IgD-negative memory B cell (primary cell): ENCODE data around the gene XKRX. TPM values are rescaled to one million over a fixed set of nuclear protein-coding genes. Genes with fewer than 3 reads are reported as not detected.

ENCODE experiments used
- H3K27ac Mint-ChIP-seq, 3 donors: one replicate each; pipeline ENCODE4 v1.8.0; 2020 to 2022; ENCODE audit warnings: mild to moderate bottlenecking in 3 of 3, mixed read lengths in 3 of 3, moderate library complexity in 1 of 3
- H3K27me3 Mint-ChIP-seq: one replicate; pipeline ENCODE4 v1.8.0; 2021; ENCODE audit warnings: mixed read lengths
- H3K36me3 Mint-ChIP-seq: one replicate; pipeline ENCODE4 v1.8.0; 2020; ENCODE audit warnings: mild to moderate bottlenecking, mixed read lengths
- H3K4me1 Mint-ChIP-seq, 3 donors: one replicate each; pipeline ENCODE4 v1.8.0; 2020 to 2022; ENCODE audit warnings: mixed read lengths in 3 of 3, mild to moderate bottlenecking in 1 of 3
- H3K4me3 Mint-ChIP-seq, 4 donors: one replicate each; pipeline ENCODE4 v1.8.0; 2020 to 2022; ENCODE audit warnings: mild to moderate bottlenecking in 4 of 4, mixed read lengths in 4 of 4, moderate library complexity in 3 of 4
- H3K9me3 Mint-ChIP-seq, 3 donors: one replicate each; pipeline ENCODE4 v1.8.0; 2020 to 2021; ENCODE audit warnings: mixed read lengths in 3 of 3, mild to moderate bottlenecking in 1 of 3
- polyA plus RNA-seq: library from polyadenylated mRNA; unstranded; fragments of 300-500 nt; fragmentation: Illumina TruSeq; gene quantifications from one replicate; pipeline ENCODE4 v1.2.3, GENCODE V29; 2021

Gene XKRX
- polyA plus RNA-seq = 0.88 TPM

- Mint-ChIP-seq H3K9me3 (peaks cover 3 to 5% (median 5%) of the 10 kb centered on the region in 3 donors), H3K4me1 (peaks cover 14 to 41% (median 36%) of the 10 kb centered on the region in 3 donors), H3K27me3 (peaks cover 2% of the 10 kb centered on the region), H3K4me3 (peak within 1 kb of the TSS; percentile 92 to 99 (median 94)), H3K36me3 (no peaks in the 10 kb centered on the region), H3K27ac (peak within 1 kb of the TSS; percentile 84 to 96 (median 88))
Observed at GRCh38 chrX:100928660-100929613, at the start of gene XKRX. TSS of gene XKRX (minus strand) at chrX:100928917. CDS start at chrX:100928304, 613 bp downstream.

GRCh38 chrX:100976211-100976610 lies 47.5 kb upstream of the XKRX start:
- no peak overlapping the region for H3K4me3 Mint-ChIP-seq
- peaks cover 0 to 7% (median 7%) of the 10 kb centered on the region in 3 donors for H3K9me3 Mint-ChIP-seq
- H3K27me3 Mint-ChIP-seq = peaks cover 2% of the 10 kb centered on the region
- no peaks in the 10 kb centered on the region for H3K4me1 Mint-ChIP-seq
- H3K36me3 Mint-ChIP-seq = no peaks in the 10 kb centered on the region
- H3K27ac Mint-ChIP-seq = no peak overlapping the region

GRCh38 chrX:100975212-100975611 lies 46.5 kb upstream of the XKRX start:
- Mint-ChIP-seq H3K36me3 (no peaks in the 10 kb centered on the region), H3K4me1 (no peaks in the 10 kb centered on the region), H3K27ac (peak overlapping the region in 1 of 3 donors; percentile 83), H3K27me3 (no peaks in the 10 kb centered on the region), H3K9me3 (peaks cover 0 to 7% (median 7%) of the 10 kb centered on the region in 3 donors), H3K4me3 (no peak overlapping the region)

DNA sequence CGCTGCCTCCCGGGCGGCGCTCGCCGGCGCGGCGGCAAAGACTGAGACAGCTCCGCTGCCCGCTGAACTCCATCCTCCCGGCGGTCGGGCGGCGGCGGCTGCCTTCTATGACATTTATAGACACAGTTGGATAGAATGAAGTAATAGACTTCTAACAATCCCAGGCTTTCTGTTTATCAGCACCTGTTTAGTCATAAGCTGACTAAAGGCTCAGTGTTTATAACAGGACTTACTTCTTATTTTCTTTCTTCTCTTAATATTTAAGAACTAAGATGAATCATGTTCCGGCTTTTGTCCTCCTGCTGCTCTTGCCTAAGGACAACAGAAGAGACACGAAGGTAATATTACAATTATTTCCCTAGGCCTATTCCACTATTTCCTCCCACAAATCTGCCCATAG lies 44.7 kb upstream of the XKRX start:
- H3K4me1 Mint-ChIP-seq = no peaks in the 10 kb centered on the region
- H3K36me3 Mint-ChIP-seq = no peaks in the 10 kb centered on the region
- no peaks in the 10 kb centered on the region for H3K27me3 Mint-ChIP-seq
- H3K27ac Mint-ChIP-seq = no peak overlapping the region
- H3K4me3 Mint-ChIP-seq = no peak overlapping the region
- H3K9me3 Mint-ChIP-seq = peaks cover 0 to 7% (median 4%) of the 10 kb centered on the region in 3 donors

GRCh38 chrX:100969936-100970335 lies 41.2 kb upstream of the XKRX start:
- H3K4me1 Mint-ChIP-seq = no peaks in the 10 kb centered on the region
- no peak overlapping the region for H3K27ac Mint-ChIP-seq
- peaks cover 0 to 4% (median 4%) of the 10 kb centered on the region in 3 donors for H3K9me3 Mint-ChIP-seq
- H3K4me3 Mint-ChIP-seq = no peak overlapping the region
- H3K36me3 Mint-ChIP-seq = no peaks in the 10 kb centered on the region
- peaks cover 2% of the 10 kb centered on the region for H3K27me3 Mint-ChIP-seq

DNA sequence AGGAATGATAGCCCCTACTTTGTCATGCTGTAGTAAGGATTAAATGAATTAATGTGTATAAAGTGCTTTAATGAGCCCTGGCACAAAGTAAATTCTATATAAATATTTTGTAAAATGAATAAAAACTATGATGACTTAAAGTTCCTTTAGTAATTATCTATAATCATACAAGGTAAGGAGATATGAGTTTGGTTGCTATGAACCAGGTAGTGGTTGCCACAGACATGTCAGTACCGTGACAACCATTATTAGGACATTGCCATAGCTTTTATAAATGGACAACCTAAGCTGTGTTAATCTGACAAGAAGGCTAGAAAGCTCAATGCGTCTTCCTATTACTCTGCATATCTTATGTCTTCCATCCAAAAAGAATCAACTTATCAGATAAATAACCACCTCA lies 40.7 kb upstream of the XKRX start, which contains the start of gene ARL13A:
Gene ARL13A, plus strand, starts transcription at position 301 of the 400 bp plus-strand sequence. CDS start 3,982 bp downstream, outside the sequence.
- Mint-ChIP-seq H3K27me3 (peaks cover 2% of the 10 kb centered on the region), H3K9me3 (peaks cover 0 to 4% (median 4%) of the 10 kb centered on the region in 3 donors), H3K36me3 (no peaks in the 10 kb centered on the region), H3K27ac (no peak within 1 kb of the TSS), H3K4me1 (no peaks in the 10 kb centered on the region), H3K4me3 (no peak within 1 kb of the TSS)

DNA sequence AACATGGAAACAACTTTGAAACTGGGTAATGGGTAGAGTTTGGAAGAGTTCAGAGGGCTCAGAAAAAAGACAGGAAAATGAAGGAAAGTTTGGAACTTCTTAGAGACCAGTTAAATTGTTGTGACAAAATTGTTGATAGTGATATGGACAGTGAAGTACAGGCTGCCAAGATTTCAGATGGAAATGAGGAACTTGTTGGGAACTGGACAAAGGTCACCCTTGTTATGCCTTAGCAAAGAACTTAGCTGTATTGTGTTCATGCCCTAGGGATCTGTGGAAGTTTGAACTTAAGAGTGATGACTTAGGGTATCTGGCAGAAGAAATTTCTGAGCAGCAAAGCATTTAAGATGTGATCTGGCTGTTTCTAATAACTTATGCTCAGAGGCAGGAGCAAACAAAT lies 35.6 kb upstream of the XKRX start:
- no peaks in the 10 kb centered on the region for H3K9me3 Mint-ChIP-seq
- H3K4me1 Mint-ChIP-seq = no peaks in the 10 kb centered on the region
- no peak overlapping the region for H3K4me3 Mint-ChIP-seq
- no peak overlapping the region for H3K27ac Mint-ChIP-seq
- H3K36me3 Mint-ChIP-seq = no peaks in the 10 kb centered on the region
- peaks cover 2% of the 10 kb centered on the region for H3K27me3 Mint-ChIP-seq

- H3K9me3 Mint-ChIP-seq = no peaks in the 10 kb centered on the region
- H3K27ac Mint-ChIP-seq = no peak overlapping the region
- no peak overlapping the region for H3K4me3 Mint-ChIP-seq
- H3K27me3 Mint-ChIP-seq = peaks cover 2% of the 10 kb centered on the region
- no peaks in the 10 kb centered on the region for H3K4me1 Mint-ChIP-seq
- H3K36me3 Mint-ChIP-seq = no peaks in the 10 kb centered on the region
Observed at GRCh38 chrX:100962811-100963210, 34.1 kb upstream of the XKRX start.

GRCh38 chrX:100948557-100948956 lies 19.8 kb upstream of the XKRX start:
- H3K4me1 Mint-ChIP-seq = peaks cover 0 to 1% (median 0%) of the 10 kb centered on the region in 3 donors
- H3K9me3 Mint-ChIP-seq = no peaks in the 10 kb centered on the region
- no peak overlapping the region for H3K27ac Mint-ChIP-seq
- peaks cover 2% of the 10 kb centered on the region for H3K36me3 Mint-ChIP-seq
- peaks cover 4% of the 10 kb centered on the region for H3K27me3 Mint-ChIP-seq
- H3K4me3 Mint-ChIP-seq = no peak overlapping the region

GRCh38 chrX:100946299-100946927 lies 17.7 kb upstream of the XKRX start:
- no peaks in the 10 kb centered on the region for H3K4me1 Mint-ChIP-seq
- H3K4me3 Mint-ChIP-seq = no peak overlapping the region
- H3K36me3 Mint-ChIP-seq = peaks cover under 1% of the 10 kb centered on the region
- H3K27me3 Mint-ChIP-seq = peaks cover 4% of the 10 kb centered on the region
- no peak overlapping the region for H3K27ac Mint-ChIP-seq
- H3K9me3 Mint-ChIP-seq = no peaks in the 10 kb centered on the region

DNA sequence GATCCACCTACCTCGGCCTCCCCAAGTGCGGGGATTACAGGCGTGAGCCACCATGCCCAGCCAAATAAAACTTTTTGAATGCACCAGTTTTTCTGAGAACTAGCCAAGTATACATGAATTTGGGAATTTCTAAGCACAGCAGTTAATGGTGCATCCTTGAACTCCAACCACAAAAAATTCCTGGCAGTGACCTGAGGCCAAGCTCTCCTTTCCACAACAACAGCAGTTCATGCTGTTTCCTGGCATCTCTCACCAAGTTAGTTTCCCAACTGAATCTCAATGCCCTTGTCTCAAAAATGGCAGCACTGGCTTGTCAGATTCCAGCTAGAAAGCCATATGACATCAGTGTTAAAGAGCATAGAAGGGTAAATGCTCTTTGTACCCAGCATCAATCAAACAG lies 15.9 kb upstream of the XKRX start:
- no peak overlapping the region for H3K4me3 Mint-ChIP-seq
- no peaks in the 10 kb centered on the region for H3K9me3 Mint-ChIP-seq
- H3K27ac Mint-ChIP-seq = no peak overlapping the region
- H3K4me1 Mint-ChIP-seq = no peaks in the 10 kb centered on the region
- no peaks in the 10 kb centered on the region for H3K36me3 Mint-ChIP-seq
- peaks cover 4% of the 10 kb centered on the region for H3K27me3 Mint-ChIP-seq

GRCh38 chrX:100939333-100939732 lies 10.6 kb upstream of the XKRX start:
- Mint-ChIP-seq H3K4me3 (no peak overlapping the region), H3K9me3 (no peaks in the 10 kb centered on the region), H3K4me1 (no peaks in the 10 kb centered on the region), H3K27me3 (no peaks in the 10 kb centered on the region), H3K36me3 (peaks cover 4% of the 10 kb centered on the region), H3K27ac (no peak overlapping the region)

- Mint-ChIP-seq H3K36me3 (peaks cover 4% of the 10 kb centered on the region), H3K4me3 (no peak overlapping the region), H3K9me3 (peaks cover 0 to 5% (median 5%) of the 10 kb centered on the region in 3 donors), H3K27ac (no peak overlapping the region), H3K27me3 (no peaks in the 10 kb centered on the region), H3K4me1 (peaks cover 11 to 14% (median 12%) of the 10 kb centered on the region in 3 donors)
Observed at GRCh38 chrX:100935767-100936166, 7.0 kb upstream of the XKRX start.

DNA sequence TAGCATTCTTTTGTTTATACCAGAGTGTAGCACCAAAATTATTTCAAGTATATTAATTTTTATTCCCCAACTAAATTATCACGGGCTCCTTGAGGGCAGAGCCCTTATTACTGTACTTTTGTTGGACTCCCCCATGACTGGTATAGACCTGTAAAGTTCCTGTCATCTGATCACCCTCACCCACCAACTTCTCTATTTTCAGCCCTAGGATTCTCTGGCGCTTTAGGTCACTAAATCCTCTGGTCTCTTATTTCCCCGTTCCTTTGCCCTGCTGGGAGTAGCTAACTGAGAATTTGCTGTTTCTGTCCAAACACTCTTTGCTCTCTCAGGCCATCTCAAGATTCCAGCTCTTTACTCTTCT lies 3.2 kb upstream of the XKRX start:
- peaks cover 14 to 27% (median 26%) of the 10 kb centered on the region in 3 donors for H3K4me1 Mint-ChIP-seq
- peak overlapping the region in 1 of 3 donors; percentile 62 for H3K27ac Mint-ChIP-seq
- H3K9me3 Mint-ChIP-seq = peaks cover 3 to 5% (median 5%) of the 10 kb centered on the region in 3 donors
- H3K36me3 Mint-ChIP-seq = peaks cover 1% of the 10 kb centered on the region
- H3K27me3 Mint-ChIP-seq = peaks cover 1% of the 10 kb centered on the region
- peak overlapping the region in 2 of 4 donors; percentile 46 to 65 for H3K4me3 Mint-ChIP-seq

DNA sequence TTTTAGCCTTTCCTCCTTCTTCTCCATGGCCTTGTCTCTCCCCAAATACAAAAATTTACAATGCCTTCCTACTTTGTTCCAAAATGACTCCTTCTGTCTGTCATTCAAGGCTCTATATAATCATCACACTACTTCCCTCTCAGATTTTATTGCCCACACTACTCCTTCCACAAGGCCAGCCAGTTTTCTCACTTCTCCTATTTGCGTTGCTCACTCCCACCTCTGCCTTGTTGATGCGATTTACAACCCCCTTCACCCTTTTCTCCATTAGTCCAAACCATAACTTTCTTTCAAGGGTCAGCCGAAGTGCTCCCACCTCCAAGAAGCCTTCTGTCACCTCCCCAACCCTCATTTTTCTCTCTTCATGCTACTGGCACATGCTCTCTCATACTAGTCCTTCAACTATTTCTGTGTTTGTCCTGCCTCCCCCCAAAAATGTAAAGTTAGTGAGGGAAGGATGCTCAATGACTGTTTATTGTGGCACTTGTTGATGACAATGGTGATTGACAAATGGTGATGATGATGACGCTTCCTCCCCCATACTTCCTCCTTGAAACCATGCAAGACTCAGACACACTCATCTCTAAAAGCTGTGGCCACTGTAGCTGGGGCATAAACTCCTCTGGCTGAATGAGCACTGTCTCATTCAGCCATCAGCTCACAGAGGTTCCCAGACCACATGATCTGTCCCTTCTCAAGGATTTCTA lies 2.7 kb upstream of the XKRX start:
- peak overlapping the region in 3 of 4 donors; percentile 28 to 65 (median 37) for H3K4me3 Mint-ChIP-seq
- no peaks in the 10 kb centered on the region for H3K36me3 Mint-ChIP-seq
- H3K9me3 Mint-ChIP-seq = peaks cover 3 to 5% (median 5%) of the 10 kb centered on the region in 3 donors
- peaks cover 1% of the 10 kb centered on the region for H3K27me3 Mint-ChIP-seq
- H3K4me1 Mint-ChIP-seq = peaks cover 14 to 31% (median 27%) of the 10 kb centered on the region in 3 donors
- H3K27ac Mint-ChIP-seq = peak overlapping the region; percentile 1 to 62 (median 44)
